ENCODE data around the gene PLEKHA6. TPM values are rescaled to one million over a fixed set of nuclear protein-coding genes. Genes with fewer than 3 reads are reported as not detected.

The PLEKHA6 gene

Small RNAs within 50 kb of the gene (small RNA-seq; reads per million reads assigned to genes)
- gene AL606489.2 (ENCODE audit: low read depth) = not detected

All from mesenchymal stem cell (in vitro differentiated cells and primary cell).